Activated naive CD4-positive, alpha-beta T cell treated with anti-CD3 and anti-CD28 coated beads, Interleukin-2, amount 50 U/mL, for 24 hours (primary cell): ENCODE results near the gene MDH1B.

Experiments
- H3K27ac Mint-ChIP-seq: one replicate; pipeline ENCODE4 v1.8.0; 2021; ENCODE audit warnings: mild to moderate bottlenecking, mixed read lengths
- H3K27me3 Mint-ChIP-seq: one replicate; pipeline ENCODE4 v1.8.0; 2021; ENCODE audit warnings: mixed read lengths
- H3K36me3 Mint-ChIP-seq: one replicate; pipeline ENCODE4 v1.8.0; 2021; ENCODE audit warnings: mixed read lengths
- H3K4me1 Mint-ChIP-seq: one replicate; pipeline ENCODE4 v1.8.0; 2021; ENCODE audit warnings: mixed read lengths
- H3K4me3 Mint-ChIP-seq: one replicate; pipeline ENCODE4 v1.8.0; 2021; ENCODE audit warnings: mild to moderate bottlenecking, mixed read lengths
- H3K9me3 Mint-ChIP-seq: one replicate; pipeline ENCODE4 v1.8.0; 2021; ENCODE audit warnings: mixed read lengths

Gene MDH1B

GRCh38 chr2:206784559-206785353 is 19.6 kb upstream of the MDH1B start:
- H3K4me3 Mint-ChIP-seq, result peak overlapping the region; percentile 37
- H3K4me1 Mint-ChIP-seq, result peaks cover 31% of the 10 kb centered on the region
- H3K9me3 Mint-ChIP-seq, result peaks cover 7% of the 10 kb centered on the region
- peak overlapping the region; percentile 89 for H3K27ac Mint-ChIP-seq
- H3K36me3 Mint-ChIP-seq, result peaks cover 40% of the 10 kb centered on the region
- no peaks in the 10 kb centered on the region for H3K27me3 Mint-ChIP-seq

- Mint-ChIP-seq H3K27me3 (no peaks in the 10 kb centered on the region), H3K4me3 (no peak overlapping the region), H3K9me3 (peaks cover 15% of the 10 kb centered on the region), H3K27ac (peak overlapping the region; percentile 89), H3K4me1 (peaks cover 36% of the 10 kb centered on the region), H3K36me3 (peaks cover 47% of the 10 kb centered on the region)
These were observed 18.6 kb upstream of the MDH1B start for GRCh38 chr2:206783718-206784117.

GRCh38 chr2:206780671-206781070 is 15.5 kb upstream of the MDH1B start:
- Mint-ChIP-seq H3K36me3 (peaks cover 70% of the 10 kb centered on the region), H3K4me1 (peaks cover 60% of the 10 kb centered on the region), H3K27ac (no peak overlapping the region), H3K4me3 (no peak overlapping the region), H3K27me3 (no peaks in the 10 kb centered on the region), H3K9me3 (peaks cover 15% of the 10 kb centered on the region)

GRCh38 chr2:206776432-206776831 is 11.3 kb upstream of the MDH1B start:
- Mint-ChIP-seq H3K27me3 (no peaks in the 10 kb centered on the region), H3K4me1 (peaks cover 64% of the 10 kb centered on the region), H3K4me3 (no peak overlapping the region), H3K9me3 (peaks cover 15% of the 10 kb centered on the region), H3K27ac (no peak overlapping the region), H3K36me3 (peaks cover 62% of the 10 kb centered on the region)

GRCh38 chr2:206774871-206775270 is 9.7 kb upstream of the MDH1B start:
- peaks cover 9% of the 10 kb centered on the region for H3K9me3 Mint-ChIP-seq
- H3K27me3 Mint-ChIP-seq, result no peaks in the 10 kb centered on the region
- H3K4me3 Mint-ChIP-seq, result no peak overlapping the region
- H3K36me3 Mint-ChIP-seq, result peaks cover 50% of the 10 kb centered on the region
- H3K27ac Mint-ChIP-seq, result peak overlapping the region; percentile 67
- peaks cover 62% of the 10 kb centered on the region for H3K4me1 Mint-ChIP-seq

- peaks cover 13% of the 10 kb centered on the region for H3K36me3 Mint-ChIP-seq
- H3K27me3 Mint-ChIP-seq, result no peaks in the 10 kb centered on the region
- peak overlapping the region; percentile 93 for H3K4me3 Mint-ChIP-seq
- H3K27ac Mint-ChIP-seq, result peak overlapping the region; percentile 99
- peaks cover 40% of the 10 kb centered on the region for H3K4me1 Mint-ChIP-seq
- no peaks in the 10 kb centered on the region for H3K9me3 Mint-ChIP-seq
These were observed 1.2 kb upstream of the MDH1B start for GRCh38 chr2:206766057-206766930.

GRCh38 chr2:206764673-206765241 is 371 bp downstream of the MDH1B start:
- peaks cover 35% of the 10 kb centered on the region for H3K4me1 Mint-ChIP-seq
- peak overlapping the region; percentile 99 for H3K27ac Mint-ChIP-seq
- H3K4me3 Mint-ChIP-seq, result peak overlapping the region; percentile 93
- no peaks in the 10 kb centered on the region for H3K9me3 Mint-ChIP-seq
- H3K36me3 Mint-ChIP-seq, result peaks cover 12% of the 10 kb centered on the region
- no peaks in the 10 kb centered on the region for H3K27me3 Mint-ChIP-seq

- Mint-ChIP-seq H3K27ac (no peak overlapping the region), H3K27me3 (peaks cover 16% of the 10 kb centered on the region), H3K9me3 (no peaks in the 10 kb centered on the region), H3K36me3 (no peaks in the 10 kb centered on the region), H3K4me3 (no peak overlapping the region), H3K4me1 (no peaks in the 10 kb centered on the region)
These were observed 8.3 kb downstream of the MDH1B start for GRCh38 chr2:206756816-206757215.

GRCh38 chr2:206740800-206741199 is 24.3 kb downstream of the MDH1B start:
- no peaks in the 10 kb centered on the region for H3K36me3 Mint-ChIP-seq
- no peak overlapping the region for H3K4me3 Mint-ChIP-seq
- H3K9me3 Mint-ChIP-seq, result no peaks in the 10 kb centered on the region
- peaks cover 6% of the 10 kb centered on the region for H3K27me3 Mint-ChIP-seq
- H3K27ac Mint-ChIP-seq, result no peak overlapping the region
- no peaks in the 10 kb centered on the region for H3K4me1 Mint-ChIP-seq

GRCh38 chr2:206739271-206739670 is 25.9 kb downstream of the MDH1B start:
- Mint-ChIP-seq H3K27me3 (peaks cover 4% of the 10 kb centered on the region), H3K9me3 (no peaks in the 10 kb centered on the region), H3K36me3 (no peaks in the 10 kb centered on the region), H3K27ac (no peak overlapping the region), H3K4me1 (no peaks in the 10 kb centered on the region), H3K4me3 (no peak overlapping the region)

GRCh38 chr2:206736935-206737334 is 28.2 kb downstream of the MDH1B start:
- H3K27me3 Mint-ChIP-seq, result peaks cover 4% of the 10 kb centered on the region
- H3K36me3 Mint-ChIP-seq, result no peaks in the 10 kb centered on the region
- H3K4me3 Mint-ChIP-seq, result no peak overlapping the region
- no peaks in the 10 kb centered on the region for H3K4me1 Mint-ChIP-seq
- no peak overlapping the region for H3K27ac Mint-ChIP-seq
- no peaks in the 10 kb centered on the region for H3K9me3 Mint-ChIP-seq

- H3K36me3 Mint-ChIP-seq, result no peaks in the 10 kb centered on the region
- H3K27me3 Mint-ChIP-seq, result peaks cover 14% of the 10 kb centered on the region
- H3K27ac Mint-ChIP-seq, result no peak overlapping the region
- no peak overlapping the region for H3K4me3 Mint-ChIP-seq
- H3K9me3 Mint-ChIP-seq, result no peaks in the 10 kb centered on the region
- no peaks in the 10 kb centered on the region for H3K4me1 Mint-ChIP-seq
These were observed 31.8 kb downstream of the MDH1B start for GRCh38 chr2:206733341-206733740.

GRCh38 chr2:206728277-206729199 is 36.6 kb downstream of the MDH1B start:
- Mint-ChIP-seq H3K9me3 (no peaks in the 10 kb centered on the region), H3K27me3 (peaks cover 30% of the 10 kb centered on the region), H3K4me1 (no peaks in the 10 kb centered on the region), H3K36me3 (no peaks in the 10 kb centered on the region), H3K27ac (no peak overlapping the region), H3K4me3 (no peak overlapping the region)

- H3K4me3 Mint-ChIP-seq, result no peak overlapping the region
- H3K27me3 Mint-ChIP-seq, result peaks cover 30% of the 10 kb centered on the region
- no peak overlapping the region for H3K27ac Mint-ChIP-seq
- H3K4me1 Mint-ChIP-seq, result no peaks in the 10 kb centered on the region
- H3K36me3 Mint-ChIP-seq, result no peaks in the 10 kb centered on the region
- H3K9me3 Mint-ChIP-seq, result no peaks in the 10 kb centered on the region
These were observed 37.8 kb downstream of the MDH1B start for GRCh38 chr2:206727287-206727686.

- H3K27ac Mint-ChIP-seq, result no peak overlapping the region
- H3K4me1 Mint-ChIP-seq, result no peaks in the 10 kb centered on the region
These were observed 41.8 kb downstream of the MDH1B start for GRCh38 chr2:206723288-206723687.

More at GRCh38 chr2:206723288-206723687, 41.8 kb downstream of the MDH1B start:
- Mint-ChIP-seq H3K36me3 (no peaks in the 10 kb centered on the region), H3K4me3 (no peak overlapping the region), H3K9me3 (no peaks in the 10 kb centered on the region), H3K27me3 (peaks cover 24% of the 10 kb centered on the region)
